H1 (cell line): ENCODE measurements around the gene PSPH. TPM values are rescaled to one million over a fixed set of nuclear protein-coding genes. Genes with fewer than 3 reads are reported as not detected.

ENCODE experiments used
- ATF2 ChIP-seq: IDR thresholded peaks from 2 replicates; pipeline ENCODE4 v1.6.1; 2012; ENCODE audit warnings: low read length, inconsistent platforms
- CEBPB ChIP-seq: IDR thresholded peaks from 2 replicates; pipeline ENCODE4 v1.6.1; 2012; ENCODE audit warnings: low read depth, low read length
- EP300 ChIP-seq, 2 experiments: IDR thresholded peaks; 1 replicate in 1 of 2; 2 replicates in 1 of 2; pipeline ENCODE4 v1.6.1; 2011 to 2012; ENCODE audit warnings: low read depth in 2 of 2, low read length in 2 of 2, mild to moderate bottlenecking in 2 of 2, borderline replicate concordance in 1 of 2, inconsistent platforms in 1 of 2, moderate library complexity in 1 of 2
- FOSL1 ChIP-seq: IDR thresholded peaks from 2 replicates; pipeline ENCODE4 v1.6.1; 2011; ENCODE audit warnings: mild to moderate bottlenecking, low read depth, low read length, moderate library complexity; ENCODE audit not compliant: insufficient read depth
- polyA plus RNA-seq, 7 experiments: library from polyadenylated mRNA; depleted of rRNA in 3 of 7; stranded (reverse) in 5 of 7; unstranded in 2 of 7; fragments of >200 nt in 5 of 7; fragments of 200-250 nt in 2 of 7; gene quantifications; 1 replicate in 5 of 7; 2 replicates in 1 of 7; 4 replicates in 1 of 7; pipeline versions ENCODE4 v1.2.1 to v1.2.3, GENCODE V29; 2011 to 2013; ENCODE audit warnings: missing spikeins in 2 of 7, mixed read lengths in 2 of 7
- total RNA-seq: library from RNA; stranded (reverse); fragmentation: NEBNext Ultra II Directional; extraction: Animal tissue kit (Norgen Biotek cat#: 25700); gene quantifications from 2 replicates; pipeline ENCODE4 v1.2.1, GENCODE V29; 2021

PSPH gene
- total and polyA plus RNA-seq, 2 of the 8 experiments (the other 6 are each of a cell fraction or from before 2014, with no cell fraction given): 31.0 to 64.8 TPM

- TF ChIP-seq ATF2: no peak
- no peak for TF ChIP-seq CEBPB
- no peak for TF ChIP-seq EP300 (IDR thresholded peaks at IDR 0.05; ENCODE audit: borderline replicate concordance in 1 of 2, low read depth in 2 of 2, low read length in 2 of 2)
- TF ChIP-seq FOSL1: no peak
- TF ChIP-seq, all 59 proteins: peak for 0
Observed at GRCh38 chr7:56007167-56007652, 44.0 kb downstream of the PSPH start (continued).
